ENCODE results near the gene TXNRD3. TPM values are rescaled to one million over a fixed set of nuclear protein-coding genes. Genes with fewer than 3 reads are reported as not detected.

The TXNRD3 gene
- polyA plus RNA-seq, 1 of the 3 experiments (the other 2 are of a cell fraction) = 4.7 TPM

- peak; percentile 9 for DNase-seq
- Histone ChIP-seq H3F3A (replicated peaks; ENCODE audit: insufficient read depth) (no peaks in the 10 kb centered on the region), H2AFZ (ENCODE audit: low read depth) (no peak overlapping the region), H3K9me2 (no peaks in the 10 kb centered on the region), H3K4me3 (ENCODE audit: low read depth in 2 of 2, low read length in 1 of 2) (no peak overlapping the region), H3K9ac (no peak overlapping the region), H4K20me1 (ENCODE audit: insufficient read depth) (no peaks in the 10 kb centered on the region), H3K9me3 (no peaks in the 10 kb centered on the region), H3K27me3 (ENCODE audit: insufficient read depth) (no peaks in the 10 kb centered on the region), H3K4me2 (no peak overlapping the region), H3K27ac (ENCODE audit: low read depth in 2 of 2, low read length in 1 of 2) (no peak overlapping the region), H3K4me1 (ENCODE audit: control insufficient read depth in 1 of 2, insufficient read depth in 2 of 2, low read depth in 1 of 2, low read length in 1 of 2) (peaks cover 0 to 11% of the 10 kb centered on the region in 2 experiments; a peak in 1 of 4 replicates), H3K79me2 (ENCODE audit: insufficient read depth) (no peaks in the 10 kb centered on the region), H3K36me3 (replicated peaks in 1 of 2; ENCODE audit: control insufficient read depth in 1 of 2, insufficient read depth in 2 of 2, low read length in 1 of 2) (no peaks in the 10 kb centered on the region)
- ChIA-PET CTCF (interaction anchor here (1.7 kb wide), 1 partner anchor 122 kb away, joined by 3 read pairs; no protein-coding TSS in a partner anchor), POLR2A (no interaction called here)
- WGBS (ENCODE audit: low lambda C conversion rate) = 58% methylated on average over 4 of the region's 6 CpGs
- TF ChIP-seq MXI1 (IDR thresholded peaks at IDR 0.05; ENCODE audit: low read depth, low read length) (no peak), GABPA (IDR thresholded peaks at IDR 0.05; ENCODE audit: low read depth) (no peak), RCOR1 (IDR thresholded peaks at IDR 0.05; ENCODE audit: low read length) (no peak), YY1 (IDR thresholded peaks at IDR 0.05; ENCODE audit: low read depth) (no peak), CHD2 (IDR thresholded peaks at IDR 0.05; ENCODE audit: low read length, partially characterized antibody) (no peak), RAD21 (IDR thresholded peaks at IDR 0.05; ENCODE audit: low read length) (no peak), ELF1 (IDR thresholded peaks at IDR 0.05) (no peak), GATA2 (CRISPR knock-in tag; IDR thresholded peaks at IDR 0.05) (no peak), EZH2phosphoT487 (IDR thresholded peaks at IDR 0.05; ENCODE audit: borderline replicate concordance, low read depth) (no peak), NRF1 (IDR thresholded peaks at IDR 0.05; ENCODE audit: low read depth, low read length) (no peak), RXRA (IDR thresholded peaks at IDR 0.05; ENCODE audit: borderline replicate concordance, low read depth) (no peak), NFIC (IDR thresholded peaks at IDR 0.05; ENCODE audit: borderline replicate concordance) (no peak), IRF3 (IDR thresholded peaks at IDR 0.05; ENCODE audit: low read depth, low read length) (no peak), JUND (IDR thresholded peaks at IDR 0.05) (no peak), SIN3A (IDR thresholded peaks at IDR 0.05; ENCODE audit: borderline replicate concordance, low read depth, low read length) (no peak), EP300 (IDR thresholded peaks at IDR 0.05; ENCODE audit: borderline replicate concordance in 1 of 2, low read depth in 1 of 2, low read length in 1 of 2) (no peak), TEAD4 (IDR thresholded peaks at IDR 0.05; ENCODE audit: borderline replicate concordance, insufficient read depth) (no peak), SMC3 (IDR thresholded peaks at IDR 0.05; ENCODE audit: low read depth, low read length) (no peak)
- TF ChIP-seq, protein P1, sequence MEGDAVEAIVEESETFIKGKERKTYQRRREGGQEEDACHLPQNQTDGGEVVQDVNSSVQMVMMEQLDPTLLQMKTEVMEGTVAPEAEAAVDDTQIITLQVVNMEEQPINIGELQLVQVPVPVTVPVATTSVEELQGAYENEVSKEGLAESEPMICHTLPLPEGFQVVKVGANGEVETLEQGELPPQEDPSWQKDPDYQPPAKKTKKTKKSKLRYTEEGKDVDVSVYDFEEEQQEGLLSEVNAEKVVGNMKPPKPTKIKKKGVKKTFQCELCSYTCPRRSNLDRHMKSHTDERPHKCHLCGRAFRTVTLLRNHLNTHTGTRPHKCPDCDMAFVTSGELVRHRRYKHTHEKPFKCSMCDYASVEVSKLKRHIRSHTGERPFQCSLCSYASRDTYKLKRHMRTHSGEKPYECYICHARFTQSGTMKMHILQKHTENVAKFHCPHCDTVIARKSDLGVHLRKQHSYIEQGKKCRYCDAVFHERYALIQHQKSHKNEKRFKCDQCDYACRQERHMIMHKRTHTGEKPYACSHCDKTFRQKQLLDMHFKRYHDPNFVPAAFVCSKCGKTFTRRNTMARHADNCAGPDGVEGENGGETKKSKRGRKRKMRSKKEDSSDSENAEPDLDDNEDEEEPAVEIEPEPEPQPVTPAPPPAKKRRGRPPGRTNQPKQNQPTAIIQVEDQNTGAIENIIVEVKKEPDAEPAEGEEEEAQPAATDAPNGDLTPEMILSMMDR (IDR thresholded peaks at IDR 0.05) = no peak
These were observed 97.2 kb downstream of the TXNRD3 start for GRCh38 chr3:126557761-126558160.
